Measurements from ENCODE around the gene USP31.

USP31 gene

DNA sequence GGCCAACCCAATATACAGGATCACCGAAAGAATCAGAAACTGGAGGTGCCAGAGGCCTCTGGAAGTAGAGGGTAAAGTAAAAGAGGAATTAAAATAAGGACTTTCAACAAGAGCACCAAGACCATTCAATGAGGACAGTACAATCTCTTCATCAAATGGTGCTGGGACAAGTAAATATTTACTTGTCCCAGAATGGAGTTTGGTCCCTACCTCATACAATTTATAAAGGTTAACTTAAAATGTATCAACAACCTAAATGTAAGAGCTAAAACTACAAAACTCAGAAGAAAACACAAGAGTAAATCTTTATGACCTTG lies 56.5 kb downstream of the USP31 start:
- in situ Hi-C loops (cut with MboI; ENCODE audit: low sequenced_read_pairs, unreplicated experiment): no loop called here
- no peak for DNase-seq (ENCODE audit: low spot score)
- TF ChIP-seq, protein P1, sequence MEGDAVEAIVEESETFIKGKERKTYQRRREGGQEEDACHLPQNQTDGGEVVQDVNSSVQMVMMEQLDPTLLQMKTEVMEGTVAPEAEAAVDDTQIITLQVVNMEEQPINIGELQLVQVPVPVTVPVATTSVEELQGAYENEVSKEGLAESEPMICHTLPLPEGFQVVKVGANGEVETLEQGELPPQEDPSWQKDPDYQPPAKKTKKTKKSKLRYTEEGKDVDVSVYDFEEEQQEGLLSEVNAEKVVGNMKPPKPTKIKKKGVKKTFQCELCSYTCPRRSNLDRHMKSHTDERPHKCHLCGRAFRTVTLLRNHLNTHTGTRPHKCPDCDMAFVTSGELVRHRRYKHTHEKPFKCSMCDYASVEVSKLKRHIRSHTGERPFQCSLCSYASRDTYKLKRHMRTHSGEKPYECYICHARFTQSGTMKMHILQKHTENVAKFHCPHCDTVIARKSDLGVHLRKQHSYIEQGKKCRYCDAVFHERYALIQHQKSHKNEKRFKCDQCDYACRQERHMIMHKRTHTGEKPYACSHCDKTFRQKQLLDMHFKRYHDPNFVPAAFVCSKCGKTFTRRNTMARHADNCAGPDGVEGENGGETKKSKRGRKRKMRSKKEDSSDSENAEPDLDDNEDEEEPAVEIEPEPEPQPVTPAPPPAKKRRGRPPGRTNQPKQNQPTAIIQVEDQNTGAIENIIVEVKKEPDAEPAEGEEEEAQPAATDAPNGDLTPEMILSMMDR (IDR thresholded peaks at IDR 0.05; ENCODE audit: borderline replicate concordance, control extremely low read depth, extremely low read depth, insufficient read depth, missing control alignments): no peak

DNA sequence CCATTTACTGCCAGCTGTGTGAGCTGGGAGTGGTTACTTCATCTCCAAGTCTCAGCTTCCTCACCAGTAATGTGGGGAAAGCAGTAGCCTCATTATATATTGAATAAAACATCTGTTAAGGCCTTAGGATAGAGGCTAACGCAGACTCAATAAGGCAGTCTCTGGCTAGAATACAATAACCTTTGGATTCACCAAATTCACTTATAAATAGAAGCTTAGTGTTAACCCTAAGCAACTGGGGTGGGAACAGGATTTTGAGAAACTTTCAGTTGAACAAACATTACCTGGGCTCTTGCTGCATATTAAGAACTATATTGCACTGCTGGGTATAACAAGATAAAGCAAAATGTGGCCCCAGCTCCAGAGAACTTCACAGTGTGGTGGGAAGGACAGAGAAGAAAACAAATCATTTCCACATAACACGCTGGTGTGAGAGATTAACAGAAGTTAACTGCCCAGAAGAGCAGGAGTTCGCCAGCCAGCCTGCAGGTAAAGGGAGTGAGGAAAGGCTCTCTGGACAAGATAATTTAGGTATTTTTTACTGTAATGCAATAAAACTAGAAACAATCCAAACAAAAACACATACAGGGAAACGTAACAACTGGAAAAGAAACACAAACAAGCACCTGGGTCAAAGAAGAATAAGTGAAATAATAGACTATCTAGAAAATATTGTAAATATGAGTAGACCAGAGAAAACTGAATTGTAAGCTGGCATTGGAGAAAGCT lies 57.0 kb downstream of the USP31 start:
- TF ChIP-seq, protein P1 (IDR thresholded peaks at IDR 0.05; ENCODE audit: borderline replicate concordance, control extremely low read depth, extremely low read depth, insufficient read depth, missing control alignments): no peak
- in situ Hi-C loops (cut with MboI; ENCODE audit: low sequenced_read_pairs, unreplicated experiment): no loop called here
- DNase-seq (ENCODE audit: low spot score): no peak

DNA sequence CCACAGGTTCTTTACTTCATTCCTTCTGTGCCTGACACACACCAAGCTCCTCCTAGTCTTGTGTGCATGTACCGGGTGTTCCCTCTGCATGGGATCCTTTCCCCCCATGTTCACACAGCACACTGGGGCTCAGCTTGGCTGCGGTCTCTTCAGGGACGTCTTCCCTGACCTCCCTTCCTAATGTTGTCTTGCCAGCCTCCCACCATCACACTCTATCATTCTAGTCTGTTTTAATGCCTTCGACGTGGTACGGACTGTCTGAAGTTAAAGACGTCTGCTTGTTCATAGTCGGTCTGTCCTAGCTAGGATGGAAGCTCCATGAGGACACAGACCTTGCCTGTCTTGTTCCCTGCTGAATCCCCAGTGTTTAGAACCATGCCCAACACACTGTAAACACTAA lies 60.1 kb downstream of the USP31 start:
- TF ChIP-seq, protein P1 (IDR thresholded peaks at IDR 0.05; ENCODE audit: borderline replicate concordance, control extremely low read depth, extremely low read depth, insufficient read depth, missing control alignments): no peak
- DNase-seq (ENCODE audit: low spot score): no peak
- in situ Hi-C loops (cut with MboI; ENCODE audit: low sequenced_read_pairs, unreplicated experiment): no loop called here

DNA sequence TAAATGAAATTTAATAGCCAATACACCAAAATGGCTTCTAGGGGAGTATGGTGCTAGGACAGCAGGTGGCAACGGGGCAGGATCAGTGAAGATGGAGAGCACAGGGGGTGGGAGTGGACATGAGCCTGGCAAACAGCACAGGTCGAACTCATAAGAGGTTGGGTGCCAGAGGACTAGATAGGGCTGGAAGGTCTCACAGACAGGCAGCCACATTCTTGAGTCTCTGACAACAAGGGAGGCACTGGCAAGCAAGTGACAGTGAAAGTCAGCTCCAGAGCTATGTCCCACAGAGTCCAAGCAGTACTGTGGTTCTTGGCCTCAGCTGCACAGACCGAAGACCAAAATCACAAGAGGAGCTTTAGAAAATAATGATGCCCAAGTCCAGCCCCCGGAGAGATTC lies 61.2 kb downstream of the USP31 start:
- DNase-seq (ENCODE audit: low spot score): no peak
- in situ Hi-C loops (cut with MboI; ENCODE audit: low sequenced_read_pairs, unreplicated experiment): no loop called here
- TF ChIP-seq, protein P1 (IDR thresholded peaks at IDR 0.05; ENCODE audit: borderline replicate concordance, control extremely low read depth, extremely low read depth, insufficient read depth, missing control alignments): no peak

DNA sequence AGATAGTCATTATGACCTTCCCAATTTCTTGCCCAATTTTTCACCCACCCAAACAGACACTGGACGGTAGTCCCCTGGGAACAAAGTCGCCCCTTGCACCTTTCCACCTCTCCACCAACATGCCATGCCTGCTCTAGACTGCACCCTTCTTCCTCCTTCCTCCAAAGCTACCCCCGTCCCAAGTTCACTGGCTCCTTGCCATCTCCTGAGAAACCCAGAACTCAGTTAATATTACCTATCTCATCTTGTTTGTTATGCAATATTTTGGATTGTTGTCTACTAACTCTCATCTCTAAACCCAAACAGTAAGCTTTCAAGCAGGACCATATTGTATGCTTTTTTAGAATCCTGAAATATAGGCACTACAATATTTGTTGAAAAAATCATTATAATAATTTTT lies 63.3 kb downstream of the USP31 start:
- no peak for DNase-seq (ENCODE audit: low spot score)
- in situ Hi-C loops (cut with MboI; ENCODE audit: low sequenced_read_pairs, unreplicated experiment): no loop called here
- TF ChIP-seq, protein P1 (IDR thresholded peaks at IDR 0.05; ENCODE audit: borderline replicate concordance, control extremely low read depth, extremely low read depth, insufficient read depth, missing control alignments): no peak

DNA sequence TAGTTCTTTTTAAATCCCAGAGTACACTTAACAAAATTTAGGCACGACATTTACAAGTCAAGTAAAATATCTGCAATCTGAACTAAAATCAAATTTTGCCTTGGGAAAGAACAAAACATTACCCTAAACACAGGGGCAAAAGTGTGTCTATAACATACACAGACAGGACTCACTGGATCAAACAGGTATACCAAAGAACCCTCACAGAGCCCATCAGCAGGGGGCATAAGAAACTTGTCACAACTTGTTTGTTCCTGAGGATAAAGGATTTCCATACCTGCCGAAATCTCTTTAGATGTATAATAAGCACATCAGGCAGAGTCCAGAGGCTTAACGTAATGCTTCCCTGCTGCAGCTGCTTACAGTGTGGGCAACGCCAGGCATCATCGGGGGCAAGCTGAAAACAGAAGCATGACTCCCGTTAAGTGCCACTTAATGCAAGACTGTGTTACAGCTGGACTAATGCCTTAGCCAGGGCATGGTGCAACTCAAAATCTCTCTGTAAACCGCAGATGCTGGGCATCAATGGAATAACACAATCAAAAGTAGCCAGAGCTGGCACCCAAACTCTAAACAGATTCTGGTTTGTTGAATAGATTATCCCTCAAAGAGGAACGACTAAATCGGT lies 67.0 kb downstream of the USP31 start:
- no peak for DNase-seq (ENCODE audit: low spot score)
- in situ Hi-C loops (cut with MboI; ENCODE audit: low sequenced_read_pairs, unreplicated experiment): no loop called here
- TF ChIP-seq, protein P1 (IDR thresholded peaks at IDR 0.05; ENCODE audit: borderline replicate concordance, control extremely low read depth, extremely low read depth, insufficient read depth, missing control alignments): no peak

All from GM13976 (cell line).